Activated T-cell treated with anti-CD3 and anti-CD28 coated beads for 4 hours (primary cell): ENCODE measurements around the gene SMIM36.
"Not testable (repeated sequence)": the region's sequence is repeated elsewhere in the genome, so short reads cannot be mapped to it uniquely, and the experiment has no call there.

Source experiments
- DNase-seq: peaks from one replicate; pipeline ENCODE4 v3.0.0-alpha.2; 2020

The SMIM36 gene

DNA sequence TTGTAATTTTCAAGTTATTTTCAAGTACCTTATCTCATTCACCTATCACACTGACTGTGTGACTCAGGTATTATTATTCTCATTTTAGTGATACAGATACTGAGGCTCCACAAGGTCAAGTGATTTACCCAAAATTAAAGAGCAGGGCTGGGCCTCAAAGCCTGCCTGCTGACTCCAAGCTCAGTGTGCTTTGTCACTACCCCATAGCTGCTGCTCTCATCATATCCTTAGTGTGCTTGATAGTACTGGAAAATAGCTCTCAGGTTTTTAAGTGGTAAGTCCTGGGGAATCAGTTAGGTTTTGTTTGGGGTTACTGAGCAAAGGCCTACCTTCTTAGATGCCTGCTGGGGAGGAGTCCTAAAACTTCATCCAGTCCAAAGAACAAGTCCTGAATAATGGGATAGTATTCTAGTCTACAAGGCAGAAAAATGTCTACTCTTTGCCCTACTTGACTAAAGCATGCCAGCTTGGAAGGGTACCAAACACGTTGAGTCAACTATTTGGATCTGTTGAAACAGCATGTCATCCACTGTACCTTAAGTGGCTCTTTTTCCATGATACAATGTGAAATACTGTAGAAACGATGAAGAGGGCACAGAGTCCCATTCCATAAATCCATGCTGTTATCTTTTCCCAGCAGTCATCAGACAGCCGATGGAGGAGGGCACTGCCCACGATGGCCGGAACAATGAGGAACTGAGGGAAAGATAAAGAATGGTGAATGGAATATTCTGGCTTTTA, 100.4 kb downstream of the SMIM36 start:
- DNase-seq: no peak

DNA sequence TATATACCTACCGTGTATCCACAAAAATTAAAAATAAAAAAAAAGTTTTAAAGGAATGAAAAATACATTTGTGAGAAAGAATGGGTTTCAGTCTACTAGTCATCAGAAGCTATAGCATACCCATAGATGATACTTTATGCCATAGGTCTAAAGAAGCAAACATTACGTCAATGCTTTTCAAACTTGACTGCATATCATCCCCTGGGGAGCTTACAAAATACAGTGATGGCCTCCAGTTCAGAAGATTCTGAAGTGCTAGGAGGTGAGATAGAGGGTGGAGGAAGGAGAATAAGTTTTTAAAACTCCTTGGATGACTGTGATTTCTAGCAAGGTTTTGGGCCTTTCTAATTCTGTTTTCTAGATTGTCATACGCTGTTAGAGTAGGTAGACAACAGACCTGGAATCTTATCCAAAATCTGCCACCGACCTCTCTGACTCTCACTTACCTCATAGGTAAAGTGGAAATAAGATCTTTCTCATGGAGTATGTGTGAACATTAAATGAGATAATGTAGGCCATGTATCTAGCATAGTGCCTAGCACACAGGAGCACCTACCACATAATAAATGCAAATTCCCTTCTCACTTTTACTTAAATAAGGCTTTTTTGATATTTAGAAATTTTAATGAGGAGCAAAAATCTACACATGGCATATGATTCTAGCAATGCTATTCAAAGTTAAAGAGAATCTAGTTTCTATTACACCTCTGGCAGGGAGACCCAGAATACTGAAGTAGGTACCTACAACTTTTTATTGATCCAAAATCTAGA, 102.0 kb downstream of the SMIM36 start:
- DNase-seq: no peak

DNA sequence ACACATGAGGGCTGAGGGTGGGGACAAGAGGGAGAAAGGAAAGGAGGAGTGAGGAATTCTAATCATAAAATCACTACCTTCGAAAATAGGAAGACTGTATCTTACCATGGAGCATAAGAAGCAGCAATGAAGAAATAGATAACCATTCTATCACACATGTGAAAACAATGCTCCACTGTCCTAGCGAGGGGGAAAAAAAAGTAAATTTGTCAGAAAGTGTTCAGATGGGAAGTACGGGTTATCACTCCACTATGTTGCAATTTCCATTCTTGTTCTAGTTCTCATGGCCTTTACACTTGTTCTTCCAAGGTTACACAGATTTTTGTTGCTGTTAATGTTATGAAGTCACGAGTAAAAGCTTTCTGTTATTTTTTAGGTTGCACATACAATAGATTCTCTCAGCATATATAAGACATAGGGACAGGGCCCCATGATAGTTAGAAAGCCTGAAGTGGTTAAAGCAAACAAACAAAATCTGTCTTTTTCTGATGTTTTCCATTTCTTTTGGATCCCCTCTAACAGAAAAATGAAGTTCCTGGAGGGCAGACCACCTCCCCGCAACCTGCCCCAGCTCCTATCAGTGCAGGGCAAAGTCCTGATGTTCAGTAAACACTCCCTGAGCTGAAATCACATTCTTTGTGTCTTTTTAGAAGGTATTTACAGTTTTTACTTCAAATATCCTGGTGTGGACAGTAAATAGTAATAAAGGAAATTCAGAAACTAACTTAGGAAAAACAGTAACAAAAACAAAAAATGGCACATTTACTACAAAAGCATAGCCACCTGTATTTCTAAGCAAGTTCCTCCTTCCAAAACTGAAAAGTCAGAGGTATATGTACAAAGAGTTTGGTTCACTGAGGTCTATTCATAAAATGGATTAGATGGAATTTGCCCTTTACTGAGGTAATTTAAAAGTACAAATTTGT, 103.3 kb downstream of the SMIM36 start:
- no peak for DNase-seq

DNA sequence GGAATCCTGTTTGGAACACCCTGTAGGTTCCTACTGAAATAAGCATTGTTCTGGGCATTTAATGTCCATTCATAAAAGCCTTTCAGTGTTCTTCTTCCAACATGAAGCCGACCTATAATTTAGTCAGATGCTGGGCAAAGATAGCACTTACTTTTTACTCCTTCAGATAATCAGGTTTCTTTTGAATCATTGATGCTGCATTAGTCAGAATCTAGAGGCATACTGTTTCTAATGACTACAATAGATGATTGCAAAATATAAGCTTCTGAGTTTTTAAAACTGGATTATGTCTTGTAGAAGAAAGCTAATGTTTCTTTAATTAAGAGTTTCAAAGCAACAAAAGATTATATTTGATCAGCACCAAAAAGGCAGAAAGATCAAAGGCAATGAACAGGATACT, 105.7 kb downstream of the SMIM36 start:
- no peak for DNase-seq

DNA sequence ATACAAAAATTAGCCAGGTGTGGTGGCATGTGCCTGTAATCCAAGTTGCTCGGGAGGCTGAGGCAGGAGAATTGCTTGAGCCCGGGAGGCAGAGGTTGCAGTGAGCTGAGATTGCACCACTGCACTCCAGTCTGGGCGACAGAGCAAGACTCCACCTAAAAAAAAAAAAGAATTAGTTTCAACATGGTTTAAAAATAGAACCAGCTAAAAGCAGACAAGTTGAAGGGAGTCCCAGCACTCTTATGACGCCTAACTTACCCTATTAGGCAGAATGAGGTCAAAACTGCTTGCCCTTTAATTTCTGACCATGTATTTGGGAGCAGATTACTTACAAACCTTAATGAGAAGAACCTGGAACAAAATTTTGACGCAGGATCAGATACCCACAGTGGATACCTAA, 107.1 kb downstream of the SMIM36 start:
- not testable (repeated sequence) for DNase-seq

DNA sequence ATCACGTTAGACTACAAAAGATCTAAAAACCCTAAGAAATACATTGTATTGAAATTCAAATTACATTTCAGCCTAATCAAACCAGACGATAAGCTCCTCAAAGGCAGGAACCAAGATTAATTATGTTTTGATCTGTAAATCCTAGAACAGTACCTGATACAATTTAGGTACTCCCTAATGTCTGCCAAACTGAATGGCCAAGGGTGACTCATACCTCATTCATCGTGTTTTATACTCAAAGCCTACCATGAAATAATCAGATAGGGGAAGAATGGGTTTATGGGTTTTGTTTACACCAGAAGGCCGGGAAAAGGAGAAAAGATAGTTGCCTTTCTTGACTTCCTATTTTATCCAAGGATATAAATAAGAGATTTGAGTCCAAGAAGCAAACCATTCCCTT, 108.9 kb downstream of the SMIM36 start:
- no peak for DNase-seq
